Measurements from ENCODE around the gene CHRNE. TPM values are rescaled to one million over a fixed set of nuclear protein-coding genes. Genes with fewer than 3 reads are reported as not detected.
A peak's percentile ranks its signal among the peaks of the same experiment; 100 is the strongest.

The CHRNE gene
- total RNA-seq, 2 experiments from 2014 or later = 0.40 to 0.41 TPM

DNA sequence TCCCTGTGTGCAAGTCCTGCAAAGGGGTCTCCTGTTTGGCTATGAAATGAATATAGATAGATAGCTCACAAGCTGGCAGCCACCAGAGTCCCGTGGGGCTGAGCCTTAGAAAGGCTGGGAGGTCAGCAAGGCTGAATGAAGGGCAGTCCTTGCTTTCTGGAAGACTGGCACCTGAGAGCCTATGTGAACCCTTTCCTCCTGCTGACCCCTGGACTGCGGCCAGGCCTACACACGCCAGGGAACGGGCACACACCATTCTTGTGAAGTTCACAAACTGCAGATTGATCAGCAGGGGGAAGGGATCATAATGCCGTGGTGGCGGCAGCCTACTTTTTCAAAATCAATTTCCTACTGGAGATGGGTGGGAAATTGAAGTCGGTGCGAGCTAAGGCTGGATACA, 4.5 kb downstream of the CHRNE start:
- H3K9me3 Mint-ChIP-seq (ENCODE audit: low read depth) = no peaks in the 10 kb centered on the region
- peak overlapping the region; percentile 54 for H3K27ac Mint-ChIP-seq
- CTCF ChIA-PET = interaction anchor here (1.1 to 1.7 kb wide), 2 partner anchors 7 to 11 kb away, joined by 3 to 15 read pairs; no protein-coding TSS in a partner anchor
- no peak for DNase-seq
- H3K36me3 Mint-ChIP-seq = peaks cover 2% of the 10 kb centered on the region
- H3K4me3 Mint-ChIP-seq = peak overlapping the region; percentile 33
- H3K27me3 Mint-ChIP-seq = peaks cover 4% of the 10 kb centered on the region
- ATAC-seq = no peak
- H3K4me1 Mint-ChIP-seq = peaks cover 33% of the 10 kb centered on the region

DNA sequence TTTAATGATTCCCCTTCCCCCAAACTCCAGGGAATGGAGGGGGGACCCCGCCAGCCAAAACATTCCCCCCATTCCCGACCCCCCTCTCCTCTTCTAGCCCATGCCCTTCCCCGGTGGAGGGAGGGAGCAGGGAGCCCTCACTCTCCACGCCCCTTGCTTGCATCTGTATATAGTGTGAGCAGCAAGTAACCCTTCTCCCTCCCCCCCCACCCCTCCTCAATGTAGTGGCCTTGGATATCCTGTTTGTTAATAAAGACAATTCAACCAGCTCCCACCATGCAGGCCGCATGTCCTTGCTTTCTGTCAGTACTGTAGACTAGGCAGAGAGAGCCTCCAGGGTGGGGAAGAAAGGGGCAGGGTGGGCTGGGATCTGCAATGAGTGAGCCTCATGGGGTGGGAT, 5.1 kb downstream of the CHRNE start:
- no peak overlapping the region for H3K27ac Mint-ChIP-seq
- CTCF ChIA-PET = no interaction called here
- DNase-seq = no peak
- H3K4me3 Mint-ChIP-seq = no peak overlapping the region
- H3K27me3 Mint-ChIP-seq = peaks cover 4% of the 10 kb centered on the region
- peaks cover 27% of the 10 kb centered on the region for H3K4me1 Mint-ChIP-seq
- H3K9me3 Mint-ChIP-seq (ENCODE audit: low read depth) = no peaks in the 10 kb centered on the region
- no peak for ATAC-seq
- H3K36me3 Mint-ChIP-seq = peaks cover 2% of the 10 kb centered on the region

DNA sequence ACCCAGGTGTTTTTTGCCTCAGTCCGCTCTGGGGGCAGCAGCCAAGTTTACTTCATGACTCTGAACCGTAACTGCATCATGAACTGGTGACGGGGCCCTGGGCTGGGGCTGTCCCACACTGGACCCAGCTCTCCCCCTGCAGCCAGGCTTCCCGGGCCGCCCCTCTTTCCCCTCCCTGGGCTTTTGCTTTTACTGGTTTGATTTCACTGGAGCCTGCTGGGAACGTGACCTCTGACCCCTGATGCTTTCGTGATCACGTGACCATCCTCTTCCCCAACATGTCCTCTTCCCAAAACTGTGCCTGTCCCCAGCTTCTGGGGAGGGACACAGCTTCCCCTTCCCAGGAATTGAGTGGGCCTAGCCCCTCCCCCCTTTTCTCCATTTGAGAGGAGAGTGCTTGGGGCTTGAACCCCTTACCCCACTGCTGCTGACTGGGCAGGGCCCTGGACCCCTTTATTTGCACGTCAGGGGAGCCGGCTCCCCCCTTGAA, 5.7 kb downstream of the CHRNE start:
- no peak overlapping the region for H3K27ac Mint-ChIP-seq
- CTCF ChIA-PET = no interaction called here
- peaks cover 4% of the 10 kb centered on the region for H3K27me3 Mint-ChIP-seq
- no peak for ATAC-seq
- H3K4me1 Mint-ChIP-seq = peaks cover 22% of the 10 kb centered on the region
- peaks cover 5% of the 10 kb centered on the region for H3K36me3 Mint-ChIP-seq
- H3K9me3 Mint-ChIP-seq (ENCODE audit: low read depth) = no peaks in the 10 kb centered on the region
- H3K4me3 Mint-ChIP-seq = no peak overlapping the region
- DNase-seq = no peak

DNA sequence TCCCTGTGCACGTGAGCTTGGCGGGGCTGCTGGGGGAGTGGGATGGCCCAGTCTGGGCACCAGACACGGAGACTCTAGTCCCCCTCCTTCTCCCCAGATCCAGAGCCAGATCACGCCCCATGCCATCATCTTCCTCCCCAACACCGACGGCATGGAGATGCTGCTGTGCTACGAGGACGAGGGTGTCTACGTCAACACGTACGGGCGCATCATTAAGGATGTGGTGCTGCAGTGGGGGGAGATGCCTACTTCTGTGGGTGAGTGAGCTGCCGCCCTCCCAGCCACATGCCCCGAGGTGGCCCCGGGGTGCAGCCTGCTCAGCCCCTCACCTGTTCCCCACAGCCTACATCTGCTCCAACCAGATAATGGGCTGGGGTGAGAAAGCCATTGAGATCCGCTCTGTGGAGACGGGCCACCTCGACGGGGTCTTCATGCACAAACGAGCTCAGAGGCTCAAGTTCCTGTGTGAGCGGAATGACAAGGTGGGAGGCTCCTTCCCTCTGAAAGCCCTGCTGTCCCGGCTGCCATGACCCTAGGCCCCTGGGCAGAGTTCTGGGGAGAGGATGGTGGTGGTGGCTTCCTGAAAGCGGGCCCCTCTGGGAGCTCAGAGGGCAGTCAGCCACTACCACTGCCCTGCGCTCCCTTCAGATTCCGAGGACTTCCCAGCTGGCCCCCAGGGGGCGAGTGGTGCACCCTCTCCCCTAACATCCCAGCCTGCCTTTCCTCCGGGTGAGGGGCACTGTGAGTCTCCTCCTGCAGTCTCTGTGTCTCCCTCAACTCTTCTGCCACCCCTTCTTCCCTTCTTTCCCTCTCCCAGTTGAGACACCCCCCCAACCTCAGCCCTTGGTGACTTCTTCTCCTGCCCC, 6.3 kb downstream of the CHRNE start:
- Mint-ChIP-seq H3K9me3 (ENCODE audit: low read depth) (no peaks in the 10 kb centered on the region), H3K27ac (no peak overlapping the region), H3K36me3 (peaks cover 5% of the 10 kb centered on the region), H3K27me3 (peaks cover 4% of the 10 kb centered on the region), H3K4me1 (peaks cover 18% of the 10 kb centered on the region), H3K4me3 (no peak overlapping the region)
- DNase-seq = no peak
- no peak for ATAC-seq
- CTCF ChIA-PET = no interaction called here

DNA sequence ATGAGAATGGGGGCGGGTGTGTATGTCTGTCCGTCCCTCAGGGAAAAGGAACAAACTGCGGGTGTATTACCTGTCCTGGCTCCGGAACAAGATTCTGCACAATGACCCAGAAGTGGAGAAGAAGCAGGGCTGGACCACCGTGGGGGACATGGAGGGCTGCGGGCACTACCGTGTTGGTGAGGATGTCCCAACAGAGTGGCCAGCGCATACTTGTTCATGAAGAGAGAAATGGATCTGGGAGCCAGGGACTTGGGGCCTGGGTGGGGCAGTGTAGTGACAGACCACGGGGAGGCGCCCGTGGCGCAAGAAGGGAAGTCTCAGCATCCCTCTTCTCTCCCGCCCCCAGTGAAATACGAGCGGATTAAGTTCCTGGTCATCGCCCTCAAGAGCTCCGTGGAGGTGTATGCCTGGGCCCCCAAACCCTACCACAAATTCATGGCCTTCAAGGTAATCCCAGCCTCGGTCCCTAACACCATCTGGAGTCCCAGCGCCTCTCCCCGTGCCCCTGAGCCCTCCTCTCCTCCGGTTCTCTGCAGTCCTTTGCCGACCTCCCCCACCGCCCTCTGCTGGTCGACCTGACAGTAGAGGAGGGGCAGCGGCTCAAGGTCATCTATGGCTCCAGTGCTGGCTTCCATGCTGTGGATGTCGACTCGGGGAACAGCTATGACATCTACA, 7.1 kb downstream of the CHRNE start:
- DNase-seq = no peak
- Mint-ChIP-seq H3K27me3 (peaks cover 4% of the 10 kb centered on the region), H3K4me3 (no peak overlapping the region), H3K27ac (no peak overlapping the region), H3K9me3 (ENCODE audit: low read depth) (no peaks in the 10 kb centered on the region), H3K36me3 (peaks cover 5% of the 10 kb centered on the region), H3K4me1 (peaks cover 12% of the 10 kb centered on the region)
- CTCF ChIA-PET = no interaction called here
- ATAC-seq = no peak

DNA sequence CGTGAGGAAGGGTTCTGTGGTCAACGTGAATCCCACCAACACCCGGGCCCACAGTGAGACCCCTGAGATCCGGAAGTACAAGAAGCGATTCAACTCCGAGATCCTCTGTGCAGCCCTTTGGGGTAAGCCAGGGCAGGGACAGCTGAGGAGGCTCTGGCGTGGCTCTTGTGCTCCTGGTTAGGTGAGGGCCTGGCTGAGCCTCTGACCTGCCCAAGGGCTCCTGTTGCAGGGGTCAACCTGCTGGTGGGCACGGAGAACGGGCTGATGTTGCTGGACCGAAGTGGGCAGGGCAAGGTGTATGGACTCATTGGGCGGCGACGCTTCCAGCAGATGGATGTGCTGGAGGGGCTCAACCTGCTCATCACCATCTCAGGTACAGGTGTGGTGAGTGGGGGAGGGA, 7.8 kb downstream of the CHRNE start:
- Mint-ChIP-seq H3K27me3 (peaks cover 4% of the 10 kb centered on the region), H3K36me3 (peaks cover 7% of the 10 kb centered on the region), H3K27ac (no peak overlapping the region), H3K9me3 (ENCODE audit: low read depth) (no peaks in the 10 kb centered on the region), H3K4me1 (peaks cover 10% of the 10 kb centered on the region), H3K4me3 (no peak overlapping the region)
- DNase-seq (no peak), ATAC-seq (no peak)
- CTCF ChIA-PET = no interaction called here

DNA sequence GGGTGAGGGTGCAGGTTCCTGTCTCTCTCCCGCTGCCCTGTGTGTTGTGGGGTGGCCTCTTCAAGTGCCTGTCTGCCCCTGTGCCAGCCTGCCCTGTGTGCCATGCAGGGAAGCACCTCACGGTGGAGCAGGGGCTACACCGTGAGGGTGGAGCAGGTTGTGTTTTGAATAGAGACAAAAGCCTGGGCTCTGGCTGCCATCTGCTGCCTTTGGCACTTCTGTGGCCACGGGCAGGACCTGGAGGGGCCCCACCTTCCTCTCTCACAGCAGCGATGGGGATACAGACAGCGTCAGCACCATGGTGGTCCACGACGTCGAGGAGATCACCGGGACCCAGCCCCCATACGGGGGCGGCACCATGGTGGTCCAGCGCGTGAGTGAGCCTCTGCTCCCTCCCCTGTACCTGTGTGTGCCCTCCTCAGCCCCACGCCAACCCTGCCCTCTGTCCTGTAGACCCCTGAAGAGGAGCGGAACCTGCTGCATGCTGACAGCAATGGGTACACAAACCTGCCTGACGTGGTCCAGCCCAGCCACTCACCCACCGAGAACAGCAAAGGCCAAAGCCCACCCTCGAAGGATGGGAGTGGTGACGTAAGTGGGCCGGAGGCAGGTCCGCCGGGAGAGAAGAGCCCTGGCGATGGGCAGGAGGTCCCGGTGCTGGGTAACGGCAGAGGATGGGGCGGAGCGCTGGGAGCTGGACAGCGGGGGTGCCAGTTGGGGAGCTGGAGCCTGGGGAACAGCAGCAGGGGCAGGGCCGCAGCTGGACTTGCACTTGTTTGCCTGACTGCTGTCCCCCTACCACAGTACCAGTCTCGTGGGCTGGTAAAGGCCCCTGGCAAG, 9.0 kb downstream of the CHRNE start:
- Mint-ChIP-seq H3K4me1 (peaks cover 5% of the 10 kb centered on the region), H3K4me3 (no peak overlapping the region), H3K27me3 (no peaks in the 10 kb centered on the region), H3K27ac (no peak overlapping the region), H3K9me3 (ENCODE audit: low read depth) (no peaks in the 10 kb centered on the region), H3K36me3 (peaks cover 9% of the 10 kb centered on the region)
- no peak for DNase-seq
- no peak for ATAC-seq
- CTCF ChIA-PET = no interaction called here

DNA sequence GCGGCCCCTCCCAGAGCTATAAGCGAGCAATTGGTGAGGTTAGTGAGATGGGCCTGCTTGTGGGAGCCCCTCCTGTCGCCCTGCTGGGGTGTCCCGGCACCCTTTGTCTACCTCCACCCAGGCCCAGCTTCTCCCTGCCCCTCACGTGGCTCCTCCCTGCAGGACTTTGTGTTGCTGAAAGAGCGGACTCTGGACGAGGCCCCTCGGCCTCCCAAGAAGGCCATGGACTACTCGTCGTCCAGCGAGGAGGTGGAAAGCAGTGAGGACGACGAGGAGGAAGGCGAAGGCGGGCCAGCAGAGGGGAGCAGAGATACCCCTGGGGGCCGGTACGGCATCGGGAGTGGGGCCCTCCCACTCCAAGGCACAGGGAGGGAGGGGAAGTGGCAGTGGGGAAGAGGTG, 9.6 kb downstream of the CHRNE start:
- no peak overlapping the region for H3K27ac Mint-ChIP-seq
- no peaks in the 10 kb centered on the region for H3K27me3 Mint-ChIP-seq
- CTCF ChIA-PET = interaction anchor here (1.0 kb wide), 1 partner anchor 126 kb away, joined by 3 read pairs; no protein-coding TSS in a partner anchor
- no peak overlapping the region for H3K4me3 Mint-ChIP-seq
- H3K36me3 Mint-ChIP-seq = peaks cover 9% of the 10 kb centered on the region
- no peaks in the 10 kb centered on the region for H3K9me3 Mint-ChIP-seq (ENCODE audit: low read depth)
- DNase-seq (no peak), ATAC-seq (no peak)
- H3K4me1 Mint-ChIP-seq = peaks cover 2% of the 10 kb centered on the region

DNA sequence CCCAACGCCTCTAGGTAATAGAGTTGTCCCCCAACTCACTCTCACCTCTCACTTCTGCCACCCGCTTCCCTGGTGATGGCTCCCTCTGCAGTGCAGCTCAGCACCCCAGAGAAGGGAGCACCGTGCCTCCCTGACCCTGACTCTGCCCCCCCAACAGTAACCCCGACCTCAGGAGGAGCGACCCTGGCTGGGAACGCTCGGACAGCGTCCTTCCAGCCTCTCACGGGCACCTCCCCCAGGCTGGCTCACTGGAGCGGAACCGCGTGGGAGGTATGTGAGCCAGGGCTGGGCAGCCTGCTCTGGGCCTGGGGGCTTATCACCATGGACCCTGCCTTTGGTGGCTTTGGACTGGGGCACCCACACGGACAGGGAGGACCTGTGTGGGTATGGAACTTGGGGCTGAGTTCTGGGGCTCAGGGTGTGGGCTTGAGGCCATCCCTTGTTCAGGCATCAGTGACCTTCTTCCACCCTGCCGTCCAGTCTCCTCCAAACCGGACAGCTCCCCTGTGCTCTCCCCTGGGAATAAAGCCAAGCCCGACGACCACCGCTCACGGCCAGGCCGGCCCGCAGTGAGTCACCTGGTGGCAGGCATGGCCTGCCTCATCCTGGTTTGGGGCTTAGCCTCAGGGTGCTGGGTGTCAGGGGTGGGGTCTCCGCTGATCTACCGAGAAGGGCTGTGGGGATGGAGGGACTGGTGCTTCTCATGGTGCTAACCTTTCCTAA, 10.2 kb downstream of the CHRNE start:
- Mint-ChIP-seq H3K36me3 (peaks cover 9% of the 10 kb centered on the region), H3K27ac (no peak overlapping the region), H3K27me3 (no peaks in the 10 kb centered on the region), H3K4me1 (peaks cover 2% of the 10 kb centered on the region), H3K4me3 (no peak overlapping the region), H3K9me3 (ENCODE audit: low read depth) (no peaks in the 10 kb centered on the region)
- CTCF ChIA-PET = interaction anchor here (1.0 to 5.6 kb wide), 2 partner anchors 104 to 126 kb away, joined by 3 to 26 read pairs; partner anchors contain the start of gene GLTPD2
- ATAC-seq (no peak), DNase-seq (no peak)

DNA sequence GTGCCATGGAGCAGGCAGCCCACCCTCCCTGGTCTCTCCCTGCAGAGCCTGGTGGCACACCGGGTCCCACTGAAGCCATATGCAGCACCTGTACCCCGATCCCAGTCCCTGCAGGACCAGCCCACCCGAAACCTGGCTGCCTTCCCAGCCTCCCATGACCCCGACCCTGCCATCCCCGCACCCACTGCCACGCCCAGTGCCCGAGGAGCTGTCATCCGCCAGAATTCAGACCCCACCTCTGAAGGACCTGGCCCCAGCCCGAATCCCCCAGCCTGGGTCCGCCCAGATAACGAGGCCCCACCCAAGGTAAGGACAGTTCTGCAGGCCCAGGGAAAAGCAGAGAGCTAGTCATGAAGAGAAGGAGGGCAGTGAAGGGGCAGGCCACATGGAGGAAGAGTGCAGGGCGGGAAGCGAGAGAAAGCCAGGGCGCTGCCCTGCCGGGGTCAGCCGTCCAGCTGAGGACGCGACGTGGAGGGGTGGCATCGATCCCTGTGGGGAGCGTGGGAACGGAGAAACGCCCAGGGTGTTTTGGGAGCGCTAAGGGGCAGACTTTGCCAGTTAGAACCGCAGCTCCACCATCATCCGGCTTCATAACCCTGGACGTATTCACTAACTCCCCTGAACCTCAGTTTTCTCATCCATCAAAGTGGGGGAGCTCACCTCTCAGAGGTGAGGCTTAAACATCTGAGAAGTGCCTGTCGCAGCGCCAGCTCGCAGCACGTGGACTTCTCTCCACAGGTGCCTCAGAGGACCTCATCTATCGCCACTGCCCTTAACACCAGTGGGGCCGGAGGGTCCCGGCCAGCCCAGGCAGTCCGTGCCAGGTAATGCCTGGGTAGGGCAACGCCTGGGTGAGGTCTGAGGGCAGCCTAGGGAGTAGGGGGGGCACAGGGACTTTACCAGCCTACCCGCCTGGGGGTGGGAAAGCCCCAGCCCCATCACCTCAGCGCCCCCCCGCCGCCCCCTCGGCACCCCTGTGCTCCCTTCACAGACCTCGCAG, 11.2 kb downstream of the CHRNE start:
- Mint-ChIP-seq H3K4me3 (no peak overlapping the region), H3K9me3 (ENCODE audit: low read depth) (no peaks in the 10 kb centered on the region), H3K36me3 (peaks cover 15% of the 10 kb centered on the region), H3K27ac (no peak overlapping the region), H3K4me1 (peaks cover 2% of the 10 kb centered on the region), H3K27me3 (no peaks in the 10 kb centered on the region)
- ATAC-seq (no peak), DNase-seq (no peak)
- CTCF ChIA-PET = interaction anchor here (1.1 to 5.6 kb wide), 4 partner anchors 7 to 325 kb away, joined by 3 to 26 read pairs (median 4); partner anchors contain the start of genes C17orf107 and GLTPD2

DNA sequence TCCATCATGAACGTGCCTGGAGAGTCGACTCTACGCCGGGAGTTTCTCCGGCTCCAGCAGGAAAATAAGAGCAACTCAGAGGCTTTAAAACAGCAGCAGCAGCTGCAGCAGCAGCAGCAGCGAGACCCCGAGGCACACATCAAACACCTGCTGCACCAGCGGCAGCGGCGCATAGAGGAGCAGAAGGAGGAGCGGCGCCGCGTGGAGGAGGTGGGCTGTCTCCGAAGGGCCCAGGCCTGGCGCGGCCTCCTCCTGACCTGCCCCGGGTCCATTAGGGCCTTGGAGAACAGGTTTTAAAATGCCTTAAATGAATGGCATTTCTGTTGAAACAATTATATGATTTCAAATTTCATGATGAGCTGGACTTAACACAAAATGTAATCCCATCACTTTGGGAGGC, 15.3 kb downstream of the CHRNE start:
- Mint-ChIP-seq H3K9me3 (ENCODE audit: low read depth) (no peaks in the 10 kb centered on the region), H3K4me1 (peaks cover 2% of the 10 kb centered on the region), H3K4me3 (no peak overlapping the region), H3K27me3 (no peaks in the 10 kb centered on the region), H3K27ac (no peak overlapping the region), H3K36me3 (peaks cover 14% of the 10 kb centered on the region)
- ATAC-seq = no peak
- DNase-seq = no peak
- CTCF ChIA-PET = interaction anchor here (0.8 to 5.6 kb wide), 5 partner anchors 12 to 179 kb away, joined by 3 to 26 read pairs (median 3); partner anchors contain the start of genes C17orf107 and GLTPD2
